Skin epidermis (tissue), 12 donors: ENCODE measurements around the gene ALDH1A1.

Experiments
- H3K27ac ChIP-seq, 21 experiments: fragments of 200-600 bp; sonication (generic) in 11 of 21; one replicate each; pipeline ENCODE4 v1.5.0; 2020; ENCODE audit warnings: mild to moderate bottlenecking in 3 of 21, inconsistent platforms in 2 of 21, moderate library complexity in 2 of 21
- H3K4me3 ChIP-seq, 7 experiments: fragments of 200-600 bp; sonication (generic) in 2 of 7; one replicate each; pipeline ENCODE4 v1.5.0; 2020; ENCODE audit warnings: inconsistent platforms in 2 of 7, mild to moderate bottlenecking in 2 of 7, moderate library complexity in 1 of 7

ALDH1A1 gene

GRCh38 chr9:72904267-72905093 lies 48.4 kb downstream of the ALDH1A1 start:
- Histone ChIP-seq H3K4me3 (no peak overlapping the region), H3K27ac (no peak overlapping the region)

GRCh38 chr9:72903103-72903502 lies 49.8 kb downstream of the ALDH1A1 start:
- no peak overlapping the region for H3K27ac ChIP-seq
- no peak overlapping the region for H3K4me3 ChIP-seq

GRCh38 chr9:72902268-72902667 lies 50.6 kb downstream of the ALDH1A1 start:
- Histone ChIP-seq H3K27ac (no peak overlapping the region), H3K4me3 (no peak overlapping the region)

GRCh38 chr9:72899734-72900477 lies 52.9 kb downstream of the ALDH1A1 start:
- H3K4me3 ChIP-seq: no peak overlapping the region

GRCh38 chr9:72898784-72899733 lies 53.8 kb downstream of the ALDH1A1 start:
- Histone ChIP-seq H3K4me3 (no peak overlapping the region), H3K27ac (no peak overlapping the region)

More at GRCh38 chr9:72899734-72900477, 52.9 kb downstream of the ALDH1A1 start:
- H3K27ac ChIP-seq: no peak overlapping the region

GRCh38 chr9:72898360-72898759 lies 54.5 kb downstream of the ALDH1A1 start:
- Histone ChIP-seq H3K4me3 (no peak overlapping the region), H3K27ac (no peak overlapping the region)

- no peak overlapping the region for H3K4me3 ChIP-seq
Measured at GRCh38 chr9:72897069-72897649, 55.7 kb downstream of the ALDH1A1 start.

GRCh38 chr9:72896439-72896838 lies 56.4 kb downstream of the ALDH1A1 start:
- Histone ChIP-seq H3K27ac (no peak overlapping the region), H3K4me3 (no peak overlapping the region)

More at GRCh38 chr9:72897069-72897649, 55.7 kb downstream of the ALDH1A1 start:
- H3K27ac ChIP-seq: no peak overlapping the region

- H3K27ac ChIP-seq: no peak overlapping the region
- no peak overlapping the region for H3K4me3 ChIP-seq
Measured at GRCh38 chr9:72895122-72895521, 57.7 kb downstream of the ALDH1A1 start.

- Histone ChIP-seq H3K27ac (no peak overlapping the region), H3K4me3 (no peak overlapping the region)
Measured at GRCh38 chr9:72894342-72894741, 58.5 kb downstream of the ALDH1A1 start.

GRCh38 chr9:72893437-72893836 lies 59.4 kb downstream of the ALDH1A1 start:
- no peak overlapping the region for H3K27ac ChIP-seq
- H3K4me3 ChIP-seq: no peak overlapping the region

GRCh38 chr9:72891043-72891442 lies 61.8 kb downstream of the ALDH1A1 start:
- Histone ChIP-seq H3K4me3 (no peak overlapping the region), H3K27ac (no peak overlapping the region)

- Histone ChIP-seq H3K27ac (no peak overlapping the region), H3K4me3 (no peak overlapping the region)
Measured at GRCh38 chr9:72888943-72889342, 63.9 kb downstream of the ALDH1A1 start.

GRCh38 chr9:72888067-72888466 lies 64.8 kb downstream of the ALDH1A1 start:
- no peak overlapping the region for H3K4me3 ChIP-seq
- no peak overlapping the region for H3K27ac ChIP-seq

GRCh38 chr9:72886386-72886785 lies 66.5 kb downstream of the ALDH1A1 start:
- no peak overlapping the region for H3K4me3 ChIP-seq
- no peak overlapping the region for H3K27ac ChIP-seq

GRCh38 chr9:72884508-72884907 lies 68.3 kb downstream of the ALDH1A1 start:
- no peak overlapping the region for H3K27ac ChIP-seq

GRCh38 chr9:72883875-72884274 lies 69.0 kb downstream of the ALDH1A1 start:
- Histone ChIP-seq H3K27ac (no peak overlapping the region), H3K4me3 (no peak overlapping the region)

More at GRCh38 chr9:72884508-72884907, 68.3 kb downstream of the ALDH1A1 start:
- H3K4me3 ChIP-seq: no peak overlapping the region

- Histone ChIP-seq H3K4me3 (no peak overlapping the region), H3K27ac (peak overlapping the region in 1 of 21 experiments; percentile 11)
Measured at GRCh38 chr9:72882117-72882775, 70.6 kb downstream of the ALDH1A1 start.

- Histone ChIP-seq H3K4me3 (no peak overlapping the region), H3K27ac (no peak overlapping the region)
Measured at GRCh38 chr9:72880821-72881220, 72.0 kb downstream of the ALDH1A1 start.
